Ovary (tissue), 9 donors: Measurements from ENCODE around the gene B2M. TPM values are rescaled to one million over a fixed set of nuclear protein-coding genes. Genes with fewer than 3 reads are reported as not detected.

Source experiments
- DNase-seq, 5 donors: peaks; one replicate each; pipeline ENCODE4 v3.0.0-alpha.2; 2019 to 2020
- H3K27ac ChIP-seq, 2 donors: fragments of 200-600 bp; one replicate each; pipeline versions ENCODE4 v1.5.1 to v1.8.0; 2019 to 2022
- H3K27me3 ChIP-seq: fragments of 200-600 bp; one replicate; pipeline ENCODE4 v1.8.0; 2022
- H3K36me3 ChIP-seq: fragments of 200-600 bp; sonication (generic); one replicate; pipeline ENCODE4 v1.5.1; 2019
- H3K4me1 ChIP-seq: one replicate; pipeline ENCODE4 v1.8.1; 2013; ENCODE audit warnings: mild to moderate bottlenecking, moderate library complexity; ENCODE audit not compliant: insufficient read depth
- H3K4me3 ChIP-seq: fragments of 200-600 bp; sonication (generic); one replicate; pipeline ENCODE4 v1.5.1; 2017
- H3K9me3 ChIP-seq, 2 donors: fragments of 200-600 bp in 1 of 2; sonication (generic) in 1 of 2; one replicate each; pipeline versions ENCODE4 v1.5.1 to v1.8.1; 2013 to 2019; ENCODE audit warnings: mild to moderate bottlenecking in 1 of 2, moderate library complexity in 1 of 2
- EP300 ChIP-seq: sonication (generic); formaldehyde crosslinking; IDR thresholded peaks from one replicate; pipeline ENCODE4 v1.6.1; 2017; ENCODE audit warnings: antibody characterized with exemption
- POLR2A ChIP-seq: fragments of 450-650 bp; IDR thresholded peaks from one replicate; pipeline ENCODE4 v1.6.1; 2017; ENCODE audit warnings: antibody characterized with exemption, mild to moderate bottlenecking, moderate library complexity
- WGBS, 3 donors: extraction: QIAGEN DNeasy Blood & Tissue Kit in 1 of 3; methylation state at CpG; one replicate each; pipeline versions ENCODE4 v1.1.5 to v1.1.7; 2013 to 2017; 5-methylcytosine and 5-hydroxymethylcytosine counted together
- intact Hi-C, 4 donors: fragments of 100-400 bp; cut with DNase I; formaldehyde crosslinking; loops; one replicate each; pipeline versions ENCODE4 v1.11.0 to v1.15.1; 2022 to 2023
- polyA plus RNA-seq, 2 donors: library from polyadenylated mRNA; stranded (reverse); fragments of 200-250 nt in 1 of 2; fragments of 350-450 nt in 1 of 2; fragmentation: Illumina TruSeq in 1 of 2; extraction: RNeasy Lipid Tissue Mini Kit (QIAGEN cat#74804) in 1 of 2; gene quantifications; one replicate each; pipeline ENCODE4 v1.2.3, GENCODE V29; 2013 to 2014
- total RNA-seq, 7 donors: library from RNA; depleted of rRNA in 2 of 7; stranded (reverse); fragments of >200 nt in 2 of 7; fragmentation: NEBNext Ultra II Directional in 3 of 7; extraction: Animal tissue kit (Norgen Biotek cat#: 25700) in 3 of 7; gene quantifications; one replicate each; pipeline versions ENCODE4 v1.1.0 to v1.2.4, GENCODE V29; 2016 to 2023
- TF ChIP-seq, protein P1 (sequence below), 3 donors: fragments of 450-650 bp in 2 of 3; fragments of 200-600 bp in 1 of 3; IDR thresholded peaks; one replicate each; pipeline versions ENCODE4 v1.5.1 to v1.8.0; 2016 to 2022; ENCODE audit warnings: antibody characterized with exemption in 3 of 3, mild to moderate bottlenecking in 1 of 3
- donor health status: DM: no; HTN: no; CAD: no; lungs with moderate emphysema.
- donor health status: DM: no; HTN: no; CAD: no.
- donor health status: Bipolar disorder and iron deficiency.
- donor health status: DM: yes; HTN: yes; CAD: no.
- donor health status: DM: no; HTN: no; CAD: no.
- donor health status: DM: yes; HTN: yes; CAD: no.

The B2M gene
- total and polyA plus RNA-seq, 9 donors, result 827 to 6,504 (median 1,371) TPM

DNA sequence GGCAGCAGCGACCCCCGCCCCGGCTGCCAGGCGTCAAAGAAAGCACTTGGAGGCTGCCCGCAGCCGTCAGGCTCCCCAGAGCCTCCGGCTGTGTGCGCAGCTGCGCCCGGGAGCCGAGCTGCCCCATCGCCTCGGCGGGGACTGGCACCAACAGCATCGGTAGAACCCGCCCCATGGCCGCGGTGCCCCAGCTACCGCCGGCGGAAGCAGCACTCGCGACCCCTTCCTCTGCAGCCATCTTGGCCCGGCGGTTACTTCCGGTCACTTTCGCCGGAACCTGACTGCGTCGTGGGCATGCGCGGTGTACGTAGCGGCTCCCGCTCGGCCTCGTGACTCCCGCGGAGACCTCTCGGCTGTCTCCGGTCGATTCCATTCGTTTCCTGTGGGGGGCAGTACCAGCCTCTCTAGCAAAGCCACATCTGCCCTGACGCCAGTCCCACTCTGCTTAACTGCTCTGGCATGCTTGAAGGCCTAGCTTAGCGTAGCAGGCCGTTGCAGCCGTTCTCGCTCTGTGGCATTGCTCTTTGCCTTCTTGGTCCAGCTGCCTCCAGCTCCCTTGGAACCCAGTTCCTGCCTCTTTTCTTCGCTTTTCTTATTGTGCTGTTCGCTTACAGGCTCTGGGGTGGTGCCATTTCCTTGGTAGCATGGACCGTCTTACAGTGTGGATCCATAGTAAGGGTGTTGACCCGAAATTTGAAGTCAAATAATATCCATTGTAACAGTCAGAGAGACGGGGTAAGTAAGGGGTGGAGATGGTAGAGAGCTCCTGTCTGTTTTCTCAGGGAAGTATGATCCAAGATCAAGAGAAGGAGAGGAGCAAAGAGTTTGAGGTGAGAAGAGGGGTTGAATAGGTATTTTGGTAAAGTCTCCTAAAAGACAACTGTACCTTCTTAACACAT lies 47.7 kb upstream of the B2M start, which contains the start of gene SPG11:
Gene SPG11, minus strand, starts transcription at position 253 of the 899 bp plus-strand sequence. Its CDS starts 15 bp downstream, at position 238.
- TF ChIP-seq EP300, result no peak
- TF ChIP-seq, protein P1, sequence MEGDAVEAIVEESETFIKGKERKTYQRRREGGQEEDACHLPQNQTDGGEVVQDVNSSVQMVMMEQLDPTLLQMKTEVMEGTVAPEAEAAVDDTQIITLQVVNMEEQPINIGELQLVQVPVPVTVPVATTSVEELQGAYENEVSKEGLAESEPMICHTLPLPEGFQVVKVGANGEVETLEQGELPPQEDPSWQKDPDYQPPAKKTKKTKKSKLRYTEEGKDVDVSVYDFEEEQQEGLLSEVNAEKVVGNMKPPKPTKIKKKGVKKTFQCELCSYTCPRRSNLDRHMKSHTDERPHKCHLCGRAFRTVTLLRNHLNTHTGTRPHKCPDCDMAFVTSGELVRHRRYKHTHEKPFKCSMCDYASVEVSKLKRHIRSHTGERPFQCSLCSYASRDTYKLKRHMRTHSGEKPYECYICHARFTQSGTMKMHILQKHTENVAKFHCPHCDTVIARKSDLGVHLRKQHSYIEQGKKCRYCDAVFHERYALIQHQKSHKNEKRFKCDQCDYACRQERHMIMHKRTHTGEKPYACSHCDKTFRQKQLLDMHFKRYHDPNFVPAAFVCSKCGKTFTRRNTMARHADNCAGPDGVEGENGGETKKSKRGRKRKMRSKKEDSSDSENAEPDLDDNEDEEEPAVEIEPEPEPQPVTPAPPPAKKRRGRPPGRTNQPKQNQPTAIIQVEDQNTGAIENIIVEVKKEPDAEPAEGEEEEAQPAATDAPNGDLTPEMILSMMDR (IDR thresholded peaks at IDR 0.05), result peak; percentile 86 to 96 (median 92)
- peak; percentile 84 for TF ChIP-seq POLR2A
- Histone ChIP-seq H3K27ac (peak within 1 kb of the TSS; percentile 82 to 88), H3K9me3 (no peaks in the 10 kb centered on the region), H3K4me3 (peak within 1 kb of the TSS; percentile 69), H3K4me1 (peaks cover 3% of the 10 kb centered on the region), H3K27me3 (no peaks in the 10 kb centered on the region), H3K36me3 (peaks cover 2% of the 10 kb centered on the region)
- DNase-seq, result peak; percentile 96 to 98 (median 97)
- 8 to 9% (median 9%) methylated on average over 51 to 53 of the region's 53 CpGs for WGBS, 3 donors
- intact Hi-C loops, result loop anchor here in 3 of 4 donors (5.0 kb wide), 1 partner anchor 74 kb away; the partner anchor contains the start of gene TRIM69 (in 3 of the 3)

DNA sequence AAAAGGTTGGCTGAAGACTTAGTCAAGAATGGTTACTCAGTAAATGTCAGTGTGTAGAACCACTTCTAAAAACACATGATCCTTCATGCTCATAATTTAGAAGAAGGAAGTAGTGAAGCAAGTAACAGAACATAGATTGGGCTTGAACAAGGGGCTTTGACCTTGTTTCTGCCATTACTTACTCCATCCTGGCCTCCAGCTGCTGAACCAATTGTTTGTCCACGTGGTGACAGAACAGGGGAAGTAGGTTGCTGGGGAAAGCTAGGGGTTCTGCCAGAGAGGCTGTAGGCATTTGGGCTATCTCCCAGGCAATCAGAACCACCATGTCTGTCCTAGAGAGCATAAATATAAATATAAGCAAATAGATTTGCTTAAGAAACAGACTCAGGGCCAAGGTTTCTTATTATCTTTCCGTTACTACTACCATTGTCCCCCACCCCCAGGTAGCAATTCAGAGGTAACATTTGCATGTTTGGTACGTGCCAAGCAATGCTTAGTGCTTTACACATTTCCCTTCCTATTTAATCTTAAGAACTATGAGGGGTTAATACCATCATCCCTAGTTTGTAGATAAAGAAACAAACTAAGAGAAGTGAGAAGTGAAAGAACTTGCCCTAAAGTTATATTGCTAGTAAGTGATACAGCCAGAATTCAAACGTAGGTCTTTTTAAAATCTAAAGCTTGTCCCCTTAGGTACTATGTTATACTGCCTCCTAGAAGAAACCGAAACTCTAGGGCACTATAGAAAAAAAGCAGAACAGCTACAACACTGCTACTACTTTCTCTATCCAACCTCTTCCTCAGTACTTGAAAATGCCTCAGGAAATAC lies 44.9 kb upstream of the B2M start:
- DNase-seq, result no peak
- Histone ChIP-seq H3K4me3 (no peak overlapping the region), H3K27me3 (no peaks in the 10 kb centered on the region), H3K27ac (no peak overlapping the region), H3K9me3 (no peaks in the 10 kb centered on the region), H3K4me1 (peaks cover 3% of the 10 kb centered on the region), H3K36me3 (no peaks in the 10 kb centered on the region)
- 44 to 60% (median 46%) methylated on average over 5 of the region's 5 CpGs for WGBS, 3 donors
- intact Hi-C loops, result loop anchor here in 1 of 4 donors (5.0 kb wide), 1 partner anchor 121 kb away; no protein-coding TSS in a partner anchor
- TF ChIP-seq POLR2A, result no peak
- no peak for TF ChIP-seq EP300
- TF ChIP-seq, protein P1 (IDR thresholded peaks at IDR 0.05), result no peak

DNA sequence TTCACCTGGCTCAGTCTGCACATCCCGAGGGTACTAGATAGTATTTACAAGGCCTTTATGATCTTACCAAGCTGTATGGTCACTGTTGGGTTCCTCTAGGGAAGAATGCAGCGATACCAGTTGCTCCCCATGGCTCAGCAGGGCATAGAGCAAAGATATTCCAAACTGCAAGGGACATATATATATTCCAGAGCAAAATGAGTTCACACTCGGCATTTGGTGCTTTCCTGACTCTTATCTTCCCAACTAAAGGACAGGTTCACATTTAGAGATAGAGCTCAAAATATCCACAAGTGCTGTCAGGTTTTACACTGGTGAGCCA lies 44.3 kb upstream of the B2M start:
- Histone ChIP-seq H3K27me3 (no peaks in the 10 kb centered on the region), H3K9me3 (no peaks in the 10 kb centered on the region), H3K27ac (no peak overlapping the region), H3K36me3 (no peaks in the 10 kb centered on the region), H3K4me1 (peaks cover 3% of the 10 kb centered on the region), H3K4me3 (no peak overlapping the region)
- no peak for DNase-seq
- WGBS, 3 donors, result 61 to 83% (median 64%) methylated on average over 3 of the region's 3 CpGs
- intact Hi-C loops, result loop anchor here in 1 of 4 donors (5.0 kb wide), 1 partner anchor 120 kb away; no protein-coding TSS in a partner anchor
- TF ChIP-seq, protein P1 (IDR thresholded peaks at IDR 0.05), result no peak
- TF ChIP-seq POLR2A, result no peak
- no peak for TF ChIP-seq EP300

DNA sequence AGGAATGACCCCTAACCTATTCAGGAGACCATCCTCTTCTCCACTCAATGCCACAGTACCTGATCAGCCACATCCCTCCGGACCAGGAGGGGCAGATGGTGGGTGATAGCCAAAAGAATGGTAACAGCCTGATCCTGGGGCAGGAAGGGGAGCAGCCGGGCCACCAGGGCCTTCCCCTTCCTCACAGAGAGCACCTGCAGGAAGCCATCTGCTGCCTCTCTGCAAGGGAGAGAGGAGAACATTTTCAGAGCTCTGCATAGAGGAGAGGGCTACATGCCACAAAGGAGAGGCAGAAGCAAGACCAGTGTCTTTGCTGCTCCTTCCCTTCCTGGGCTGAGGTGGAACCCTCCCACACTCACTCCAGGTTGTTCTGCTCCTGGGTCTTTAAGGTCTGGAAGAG lies 42.4 kb upstream of the B2M start:
- TF ChIP-seq POLR2A, result no peak
- TF ChIP-seq EP300, result no peak
- TF ChIP-seq, protein P1 (IDR thresholded peaks at IDR 0.05), result no peak
- intact Hi-C loops, result loop anchor here in 1 of 4 donors (5.0 kb wide), 1 partner anchor 118 kb away; no protein-coding TSS in a partner anchor
- Histone ChIP-seq H3K27ac (no peak overlapping the region), H3K4me3 (no peak overlapping the region), H3K27me3 (no peaks in the 10 kb centered on the region), H3K4me1 (no peaks in the 10 kb centered on the region), H3K36me3 (no peaks in the 10 kb centered on the region), H3K9me3 (no peaks in the 10 kb centered on the region)
- DNase-seq, result no peak
- 63 to 82% (median 68%) methylated on average over 2 of the region's 2 CpGs for WGBS, 3 donors
